Keratinocyte (primary cell): ENCODE results near the gene KCNK7.

ENCODE experiments used
- EZH2 ChIP-seq: IDR thresholded peaks from one replicate; pipeline ENCODE4 v1.6.1; 2012; ENCODE audit warnings: inconsistent platforms, mild to moderate bottlenecking, low read length, moderate library complexity
- TF ChIP-seq, protein P1 (sequence below), 3 experiments: IDR thresholded peaks in 1 of 3; conservative IDR thresholded peaks in 1 of 3; optimal IDR thresholded peaks in 1 of 3; 2 replicates in 2 of 3; 3 replicates in 1 of 3; pipeline versions ENCODE3 to v1.5.1; 2011; ENCODE audit warnings: low read length in 3 of 3, mild to moderate bottlenecking in 3 of 3, moderate library complexity in 2 of 3, control low read depth in 1 of 3, inconsistent platforms in 1 of 3; ENCODE audit not compliant: insufficient read depth in 2 of 3; ENCODE audit errors: extremely low read depth in 1 of 3

- TF ChIP-seq, protein P1, sequence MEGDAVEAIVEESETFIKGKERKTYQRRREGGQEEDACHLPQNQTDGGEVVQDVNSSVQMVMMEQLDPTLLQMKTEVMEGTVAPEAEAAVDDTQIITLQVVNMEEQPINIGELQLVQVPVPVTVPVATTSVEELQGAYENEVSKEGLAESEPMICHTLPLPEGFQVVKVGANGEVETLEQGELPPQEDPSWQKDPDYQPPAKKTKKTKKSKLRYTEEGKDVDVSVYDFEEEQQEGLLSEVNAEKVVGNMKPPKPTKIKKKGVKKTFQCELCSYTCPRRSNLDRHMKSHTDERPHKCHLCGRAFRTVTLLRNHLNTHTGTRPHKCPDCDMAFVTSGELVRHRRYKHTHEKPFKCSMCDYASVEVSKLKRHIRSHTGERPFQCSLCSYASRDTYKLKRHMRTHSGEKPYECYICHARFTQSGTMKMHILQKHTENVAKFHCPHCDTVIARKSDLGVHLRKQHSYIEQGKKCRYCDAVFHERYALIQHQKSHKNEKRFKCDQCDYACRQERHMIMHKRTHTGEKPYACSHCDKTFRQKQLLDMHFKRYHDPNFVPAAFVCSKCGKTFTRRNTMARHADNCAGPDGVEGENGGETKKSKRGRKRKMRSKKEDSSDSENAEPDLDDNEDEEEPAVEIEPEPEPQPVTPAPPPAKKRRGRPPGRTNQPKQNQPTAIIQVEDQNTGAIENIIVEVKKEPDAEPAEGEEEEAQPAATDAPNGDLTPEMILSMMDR (optimal IDR thresholded peaks at IDR 0.05 in 1 of 3, IDR thresholded peaks at IDR 0.05 in 1 of 3, conservative IDR thresholded peaks at IDR 0.05 in 1 of 3; ENCODE audit: extremely low read depth in 1 of 3, insufficient read depth in 2 of 3, low read length in 3 of 3), result no peak
- no peak for TF ChIP-seq EZH2
Measured at GRCh38 chr11:65546217-65546958, 49.2 kb downstream of the KCNK7 start.
